Skeletal muscle tissue (tissue), 5 donors: ENCODE results near the gene EHMT2. TPM values are rescaled to one million over a fixed set of nuclear protein-coding genes. Genes with fewer than 3 reads are reported as not detected.

Experiments used
- H3K27ac ChIP-seq: one replicate; pipeline ENCODE4 v1.7.0; 2013; ENCODE audit warnings: mild to moderate bottlenecking, low read depth, low read length, inconsistent platforms
- H3K27me3 ChIP-seq, 3 donors: one replicate each; pipeline ENCODE4 v1.7.0; 2013; ENCODE audit warnings: low read length in 3 of 3; ENCODE audit not compliant: control insufficient read depth in 3 of 3, insufficient read depth in 3 of 3
- H3K36me3 ChIP-seq, 3 donors: one replicate each; pipeline ENCODE4 v1.7.0; 2013; ENCODE audit warnings: low read length in 3 of 3; ENCODE audit not compliant: control insufficient read depth in 3 of 3, insufficient read depth in 3 of 3
- H3K4me1 ChIP-seq, 3 donors: one replicate each; pipeline ENCODE4 v1.7.0; 2013; ENCODE audit warnings: low read length in 3 of 3, mild to moderate bottlenecking in 3 of 3; ENCODE audit not compliant: control insufficient read depth in 3 of 3, insufficient read depth in 3 of 3
- H3K4me3 ChIP-seq, 3 donors: one replicate each; pipeline ENCODE4 v1.7.0; 2013; ENCODE audit warnings: low read length in 3 of 3
- H3K9ac ChIP-seq, 3 donors: one replicate each; pipeline ENCODE4 v1.7.0; 2013; ENCODE audit warnings: low read length in 3 of 3, mild to moderate bottlenecking in 3 of 3, moderate library complexity in 2 of 3, low read depth in 1 of 3
- H3K9me3 ChIP-seq, 3 donors: one replicate each; pipeline ENCODE4 v1.7.0; 2013; ENCODE audit warnings: low read length in 3 of 3; ENCODE audit not compliant: control insufficient read depth in 3 of 3
- small RNA-seq: library from RNA; depleted of rRNA; stranded (forward); fragments of <200 nt; gene quantifications from one replicate; pipeline ENCODE3, GENCODE V24; 2014
- total RNA-seq: library from RNA; depleted of rRNA; stranded (reverse); fragments of >200 nt; gene quantifications from one replicate; pipeline ENCODE4 v1.2.3, GENCODE V29; 2014
- donor health status: Osteomylitis.

EHMT2 gene
- total RNA-seq, 1 donor from 2014 or later = 24.0 TPM

- Histone ChIP-seq H3K9ac (peak overlapping the region; percentile 65 to 98 (median 98)), H3K36me3 (peaks cover 30 to 36% (median 30%) of the 10 kb centered on the region in 3 donors), H3K27ac (peak overlapping the region; percentile 97), H3K4me1 (peaks cover 28 to 36% (median 31%) of the 10 kb centered on the region in 3 donors), H3K27me3 (no peaks in the 10 kb centered on the region), H3K4me3 (peak overlapping the region; percentile 96 to 98 (median 97)), H3K9me3 (no peaks in the 10 kb centered on the region)
These were observed 60.8 kb downstream of the EHMT2 start for GRCh38 chr6:31836474-31837368.

- H3K27me3 ChIP-seq = no peaks in the 10 kb centered on the region
- H3K36me3 ChIP-seq = peaks cover 30 to 36% (median 30%) of the 10 kb centered on the region in 3 donors
- H3K9me3 ChIP-seq = no peaks in the 10 kb centered on the region
- peak overlapping the region; percentile 96 to 98 (median 97) for H3K4me3 ChIP-seq
- peak overlapping the region; percentile 97 for H3K27ac ChIP-seq
- peak overlapping the region; percentile 65 to 98 (median 98) for H3K9ac ChIP-seq
- peaks cover 35 to 43% (median 36%) of the 10 kb centered on the region in 3 donors for H3K4me1 ChIP-seq
These were observed 61.4 kb downstream of the EHMT2 start for GRCh38 chr6:31836047-31836473.

GRCh38 chr6:31834367-31835250 lies 62.9 kb downstream of the EHMT2 start:
- no peaks in the 10 kb centered on the region for H3K27me3 ChIP-seq
- H3K4me3 ChIP-seq = peak overlapping the region; percentile 96 to 98 (median 97)
- H3K36me3 ChIP-seq = peaks cover 22 to 24% (median 22%) of the 10 kb centered on the region in 3 donors
- H3K9ac ChIP-seq = peak overlapping the region; percentile 96 to 98 (median 98)
- H3K27ac ChIP-seq = peak overlapping the region; percentile 97
- H3K9me3 ChIP-seq = no peaks in the 10 kb centered on the region
- H3K4me1 ChIP-seq = peaks cover 39 to 46% (median 41%) of the 10 kb centered on the region in 3 donors

GRCh38 chr6:31831350-31832215 lies 65.9 kb downstream of the EHMT2 start:
- H3K36me3 ChIP-seq = peaks cover 0 to 6% (median 0%) of the 10 kb centered on the region in 3 donors
- H3K4me1 ChIP-seq = peaks cover 26 to 30% (median 27%) of the 10 kb centered on the region in 3 donors
- peak overlapping the region; percentile 80 to 83 (median 82) for H3K4me3 ChIP-seq
- no peaks in the 10 kb centered on the region for H3K27me3 ChIP-seq
- no peaks in the 10 kb centered on the region for H3K9me3 ChIP-seq
- peak overlapping the region; percentile 66 for H3K27ac ChIP-seq
- H3K9ac ChIP-seq = peak overlapping the region in 2 of 3 donors; percentile 68 to 80

- Histone ChIP-seq H3K27ac (peak overlapping the region; percentile 66), H3K4me1 (peaks cover 23 to 27% (median 24%) of the 10 kb centered on the region in 3 donors)
These were observed 66.6 kb downstream of the EHMT2 start for GRCh38 chr6:31830886-31831335.

More at GRCh38 chr6:31830886-31831335, 66.6 kb downstream of the EHMT2 start:
- no peaks in the 10 kb centered on the region for H3K9me3 ChIP-seq
- no peaks in the 10 kb centered on the region for H3K27me3 ChIP-seq
- H3K9ac ChIP-seq = peak overlapping the region; percentile 59 to 80 (median 68)
- H3K4me3 ChIP-seq = peak overlapping the region; percentile 80 to 83 (median 82)
- peaks cover 0 to 1% (median 0%) of the 10 kb centered on the region in 3 donors for H3K36me3 ChIP-seq

Small RNAs within 50 kb of the gene (small RNA-seq; reads per million reads assigned to genes)
- gene AL645922.1 (not detected), gene SNORD48 (131 reads per million, percentile 96 among the genes with 10 or more reads in this experiment), gene SNORD52 (not detected)

Other genes with a start within 250 kb of the EHMT2 start
- 118 TPM for gene BAG6, start 245.0 kb downstream of the EHMT2 start, total RNA-seq
- gene APOM, start 241.8 kb downstream of the EHMT2 start, total RNA-seq = 1.0 TPM
- gene C6orf47, start 236.9 kb downstream of the EHMT2 start, total RNA-seq = 18.3 TPM
- gene GPANK1, start 232.7 kb downstream of the EHMT2 start, total RNA-seq = 16.2 TPM
- 68.4 TPM for gene CSNK2B, start 231.6 kb downstream of the EHMT2 start, total RNA-seq
- gene LY6G5B, start 227.7 kb downstream of the EHMT2 start, total RNA-seq = 2.6 TPM
- gene LY6G5C, start 216.6 kb downstream of the EHMT2 start, total RNA-seq = not detected
- 50.1 TPM for gene ABHD16A, start 194.4 kb downstream of the EHMT2 start, total RNA-seq
- not detected for gene LY6G6F, start 190.8 kb downstream of the EHMT2 start, total RNA-seq
- not detected for gene LY6G6D, start 182.3 kb downstream of the EHMT2 start, total RNA-seq
- gene LY6G6C, start 176.0 kb downstream of the EHMT2 start, total RNA-seq = not detected
- 0.52 TPM for gene MPIG6B, start 174.3 kb downstream of the EHMT2 start, total RNA-seq
- 73.1 TPM for gene DDAH2, start 168.4 kb downstream of the EHMT2 start, total RNA-seq
- 152 TPM for gene CLIC1, start 161.2 kb downstream of the EHMT2 start, total RNA-seq
- 3.1 TPM for gene MSH5, start 157.7 kb downstream of the EHMT2 start, total RNA-seq
- 1.0 TPM for gene SAPCD1, start 135.0 kb downstream of the EHMT2 start, total RNA-seq
- 1.0 TPM for gene VWA7, start 120.4 kb downstream of the EHMT2 start, total RNA-seq
- 42.3 TPM for gene VARS1, start 101.9 kb downstream of the EHMT2 start, total RNA-seq
- 45.9 TPM for gene LSM2, start 90.7 kb downstream of the EHMT2 start, total RNA-seq
- gene HSPA1L, start 82.4 kb downstream of the EHMT2 start, total RNA-seq = 5.2 TPM
- 133 TPM for gene HSPA1A, start 82.2 kb downstream of the EHMT2 start, total RNA-seq
- gene HSPA1B, start 70.0 kb downstream of the EHMT2 start, total RNA-seq = 117 TPM
- gene NEU1, start 34.9 kb downstream of the EHMT2 start, total RNA-seq = 23.0 TPM
- gene SLC44A4, start 18.7 kb downstream of the EHMT2 start, total RNA-seq = 0.52 TPM
- gene ZBTB12, start 4.4 kb upstream of the EHMT2 start, total RNA-seq = 6.3 TPM
- gene C2, start 30.0 kb upstream of the EHMT2 start, total RNA-seq = 8.4 TPM
- 3.7 TPM for gene CFB, start 48.4 kb upstream of the EHMT2 start, total RNA-seq
- 61.6 TPM for gene NELFE, start 61.3 kb upstream of the EHMT2 start, total RNA-seq
- gene SKIC2, start 61.5 kb upstream of the EHMT2 start, total RNA-seq = 25.1 TPM
- gene DXO, start 74.4 kb upstream of the EHMT2 start, total RNA-seq = 4.7 TPM
- 14.1 TPM for gene C4A, start 84.4 kb upstream of the EHMT2 start, total RNA-seq
- gene C4B, start 117.1 kb upstream of the EHMT2 start, total RNA-seq = 18.3 TPM
- gene CYP21A2, start 140.7 kb upstream of the EHMT2 start, total RNA-seq = not detected
- 130 TPM for gene TNXB, start 211.6 kb upstream of the EHMT2 start, total RNA-seq
- gene ATF6B, start 230.5 kb upstream of the EHMT2 start, total RNA-seq = 14.1 TPM
- gene FKBPL, start 232.6 kb upstream of the EHMT2 start, total RNA-seq = 5.7 TPM